ENCODE measurements around the gene FAM72C.
"Not testable (repeated sequence)": the region's sequence is repeated elsewhere in the genome, so short reads cannot be mapped to it uniquely, and the experiment has no call there.

DNA sequence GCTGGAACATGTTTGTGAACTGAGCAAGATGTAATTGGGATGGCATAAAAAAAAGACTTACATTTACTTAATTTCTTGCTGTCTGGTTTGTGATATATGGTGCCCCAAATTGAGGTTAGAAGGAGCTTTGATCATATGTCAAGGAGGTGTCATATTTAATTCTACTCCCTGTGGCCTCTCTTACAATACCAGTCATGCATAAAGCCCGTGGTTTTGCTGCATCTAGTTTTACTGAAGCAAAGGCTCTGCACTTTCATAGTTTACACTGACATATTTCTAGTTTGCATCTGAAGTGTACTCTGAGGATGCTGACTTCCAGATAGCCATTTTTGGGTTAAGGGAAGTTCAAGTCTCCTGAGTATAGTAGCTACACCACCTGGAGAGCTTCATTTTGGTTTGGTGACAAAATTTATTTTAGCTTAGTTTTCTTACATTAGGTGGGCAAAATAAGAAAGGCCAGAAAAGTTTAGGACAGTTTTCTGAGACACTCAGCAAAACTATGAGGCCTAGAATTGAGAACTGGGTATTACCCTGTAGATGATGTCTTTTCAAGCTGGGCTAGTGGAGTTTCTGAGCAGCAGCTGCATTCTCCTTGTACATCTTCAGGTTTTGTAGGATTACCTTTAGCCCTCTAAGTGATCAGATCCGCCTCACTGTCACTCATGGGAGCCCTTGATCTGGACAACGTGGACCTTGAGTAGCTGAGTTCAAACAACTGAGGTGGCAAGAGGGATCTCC is 48.4 kb upstream of the FAM72C start:
- not testable (repeated sequence) for TF ChIP-seq POLR2AphosphoS5 (IDR thresholded peaks at IDR 0.05)
- TF ChIP-seq, protein P1, sequence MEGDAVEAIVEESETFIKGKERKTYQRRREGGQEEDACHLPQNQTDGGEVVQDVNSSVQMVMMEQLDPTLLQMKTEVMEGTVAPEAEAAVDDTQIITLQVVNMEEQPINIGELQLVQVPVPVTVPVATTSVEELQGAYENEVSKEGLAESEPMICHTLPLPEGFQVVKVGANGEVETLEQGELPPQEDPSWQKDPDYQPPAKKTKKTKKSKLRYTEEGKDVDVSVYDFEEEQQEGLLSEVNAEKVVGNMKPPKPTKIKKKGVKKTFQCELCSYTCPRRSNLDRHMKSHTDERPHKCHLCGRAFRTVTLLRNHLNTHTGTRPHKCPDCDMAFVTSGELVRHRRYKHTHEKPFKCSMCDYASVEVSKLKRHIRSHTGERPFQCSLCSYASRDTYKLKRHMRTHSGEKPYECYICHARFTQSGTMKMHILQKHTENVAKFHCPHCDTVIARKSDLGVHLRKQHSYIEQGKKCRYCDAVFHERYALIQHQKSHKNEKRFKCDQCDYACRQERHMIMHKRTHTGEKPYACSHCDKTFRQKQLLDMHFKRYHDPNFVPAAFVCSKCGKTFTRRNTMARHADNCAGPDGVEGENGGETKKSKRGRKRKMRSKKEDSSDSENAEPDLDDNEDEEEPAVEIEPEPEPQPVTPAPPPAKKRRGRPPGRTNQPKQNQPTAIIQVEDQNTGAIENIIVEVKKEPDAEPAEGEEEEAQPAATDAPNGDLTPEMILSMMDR (IDR thresholded peaks at IDR 0.05): not testable (repeated sequence)

Data from breast epithelium (tissue), 3 donors.